H1 (cell line): ENCODE data around the gene NID2. TPM values are rescaled to one million over a fixed set of nuclear protein-coding genes. Genes with fewer than 3 reads are reported as not detected.

Experiments used
- CTCF ChIA-PET: fragments of 300-600 bp; sonication (Branson Sonifier 250); formaldehyde crosslinking; loops from one replicate; lab custom pipeline; 2021; ENCODE audit not compliant: partially characterized antibody; lab: Charles Lee
- POLR2A ChIA-PET: fragments of 300-600 bp; sonication (Branson Sonifier 250); formaldehyde crosslinking; loops from one replicate; lab custom pipeline; 2021; ENCODE audit warnings: inconsistent platforms; ENCODE audit not compliant: partially characterized antibody; lab: Charles Lee
- DNase-seq, 2 experiments: peaks; one replicate each; pipeline versions ENCODE4 v3.0.0 to v3.0.0-alpha.2; 2010 to 2022; ENCODE audit warnings: low spot score in 2 of 2, low read depth in 1 of 2, mixed read lengths in 1 of 2
- FAIRE-seq: peaks from 2 replicates; lab custom pipeline; 2011; peaks lifted over from hg19 to GRCh38; lab: Jason Lieb, UNC
- H2AFZ ChIP-seq: 2 replicates; pipeline ENCODE4 v1.8.1; 2012; ENCODE audit warnings: low read length, inconsistent platforms
- H2AK5ac ChIP-seq: 2 replicates; pipeline ENCODE4 v1.6.1; 2013; ENCODE audit warnings: low read depth, low read length
- H2BK120ac ChIP-seq: replicated peaks from 2 replicates; pipeline ENCODE3; 2013; ENCODE audit warnings: low read depth, low read length, inconsistent platforms
- H2BK12ac ChIP-seq: 2 replicates; pipeline ENCODE4 v1.6.1; 2013; ENCODE audit warnings: low read depth, low read length
- H2BK15ac ChIP-seq: 2 replicates; pipeline ENCODE4 v1.6.1; 2013; ENCODE audit warnings: low read length
- H2BK20ac ChIP-seq: 2 replicates; pipeline ENCODE4 v1.6.1; 2013; ENCODE audit warnings: low read length
- H2BK5ac ChIP-seq: 2 replicates; pipeline ENCODE4 v1.6.1; 2013; ENCODE audit warnings: low read depth, low read length
- H3K14ac ChIP-seq: 2 replicates; pipeline ENCODE4 v1.6.1; 2013; ENCODE audit warnings: inconsistent platforms; ENCODE audit not compliant: insufficient read length
- H3K18ac ChIP-seq: 2 replicates; pipeline ENCODE4 v1.6.1; 2013; ENCODE audit warnings: low read length; ENCODE audit errors: extremely low read depth
- H3K23ac ChIP-seq: 2 replicates; pipeline ENCODE4 v1.6.1; 2013; ENCODE audit warnings: inconsistent platforms; ENCODE audit not compliant: insufficient read length
- H3K23me2 ChIP-seq: 2 replicates; pipeline ENCODE4 v1.6.1; 2013; ENCODE audit warnings: low read depth, low read length
- H3K27ac ChIP-seq: 2 replicates; pipeline ENCODE4 v1.6.1; 2011; ENCODE audit warnings: low read depth, low read length, inconsistent platforms
- H3K27me3 ChIP-seq, 4 experiments: replicated peaks in 1 of 4; 1 replicate in 1 of 4; 2 replicates in 3 of 4; pipeline versions ENCODE4 v1.6.1 to v1.8.1; 2011 to 2013; ENCODE audit warnings: low read length in 3 of 4, mild to moderate bottlenecking in 3 of 4, inconsistent platforms in 2 of 4, mixed read lengths in 2 of 4, moderate library complexity in 1 of 4; ENCODE audit not compliant: control insufficient read depth in 3 of 4, insufficient read depth in 3 of 4; ENCODE audit errors: extremely low read depth in 1 of 4
- H3K36me3 ChIP-seq, 4 experiments: 2 replicates each; pipeline versions ENCODE4 v1.6.1 to v1.8.1; 2011 to 2013; ENCODE audit warnings: mild to moderate bottlenecking in 4 of 4, low read length in 3 of 4, moderate library complexity in 2 of 4, control low read depth in 1 of 4, inconsistent platforms in 1 of 4; ENCODE audit not compliant: insufficient read depth in 4 of 4, control insufficient read depth in 2 of 4
- H3K4ac ChIP-seq: replicated peaks from 2 replicates; pipeline ENCODE3; 2013; ENCODE audit warnings: low read length, low read depth, mixed read lengths, inconsistent platforms; ENCODE audit not compliant: insufficient read length
- H3K4me1 ChIP-seq, 4 experiments: replicated peaks in 1 of 4; 1 replicate in 1 of 4; 2 replicates in 3 of 4; pipeline versions ENCODE4 v1.6.1 to v1.8.1; 2011 to 2013; ENCODE audit warnings: low read length in 3 of 4, inconsistent platforms in 2 of 4, mixed read lengths in 1 of 4; ENCODE audit not compliant: insufficient read depth in 4 of 4, control insufficient read depth in 3 of 4
- H3K4me2 ChIP-seq, 2 experiments: 2 replicates each; pipeline versions ENCODE4 v1.6.1 to v1.8.1; 2011 to 2013; ENCODE audit warnings: low read depth in 2 of 2, low read length in 2 of 2, control low read depth in 1 of 2, inconsistent platforms in 1 of 2, mild to moderate bottlenecking in 1 of 2; ENCODE audit not compliant: insufficient read depth in 1 of 2
- H3K4me3 ChIP-seq, 4 experiments: fragments of 200-600, 300-600 bp in 1 of 4; sonication (generic), shearing (Covaris generic), sonication (Bioruptor Twin) in 1 of 4; 2 replicates each; pipeline versions ENCODE4 v1.5.1 to v1.8.1; 2011 to 2016; ENCODE audit warnings: low read length in 4 of 4, low read depth in 3 of 4, control low read depth in 2 of 4, inconsistent platforms in 2 of 4, mild to moderate bottlenecking in 2 of 4, mixed read lengths in 1 of 4, moderate library complexity in 1 of 4; ENCODE audit not compliant: insufficient read depth in 2 of 4; ENCODE audit errors: extremely low read depth in 1 of 4
- H3K56ac ChIP-seq: replicated peaks from 2 replicates; pipeline ENCODE3; 2013; ENCODE audit warnings: low read depth, mild to moderate bottlenecking, mixed read lengths, low read length, inconsistent platforms; ENCODE audit not compliant: insufficient read length
- H3K79me1 ChIP-seq: 2 replicates; pipeline ENCODE4 v1.6.1; 2013; ENCODE audit warnings: low read depth, low read length, control low read depth
- H3K79me2 ChIP-seq, 2 experiments: 2 replicates each; pipeline versions ENCODE4 v1.6.1 to v1.8.1; 2012 to 2013; ENCODE audit warnings: low read length in 2 of 2, mild to moderate bottlenecking in 2 of 2, inconsistent platforms in 1 of 2; ENCODE audit not compliant: insufficient read depth in 2 of 2, control insufficient read depth in 1 of 2
- H3K9ac ChIP-seq, 4 experiments: replicated peaks in 1 of 4; 1 replicate in 1 of 4; 2 replicates in 3 of 4; pipeline versions ENCODE4 v1.6.1 to v1.8.1; 2011 to 2013; ENCODE audit warnings: low read depth in 3 of 4, low read length in 3 of 4, control low read depth in 2 of 4, mild to moderate bottlenecking in 2 of 4, moderate library complexity in 2 of 4, inconsistent platforms in 1 of 4; ENCODE audit errors: extremely low read depth in 1 of 4
- H3K9me3 ChIP-seq, 2 experiments: 2 replicates each; pipeline versions ENCODE4 v1.6.1 to v1.8.1; 2012 to 2013; ENCODE audit warnings: mild to moderate bottlenecking in 2 of 2, moderate library complexity in 2 of 2, control low read depth in 1 of 2, inconsistent platforms in 1 of 2, low read depth in 1 of 2, low read length in 1 of 2, mixed read lengths in 1 of 2; ENCODE audit not compliant: insufficient read depth in 2 of 2
- H4K20me1 ChIP-seq, 2 experiments: replicated peaks in 1 of 2; 2 replicates each; pipeline versions ENCODE3 to v1.8.1; 2011 to 2013; ENCODE audit warnings: inconsistent platforms in 2 of 2, low read length in 2 of 2, mild to moderate bottlenecking in 1 of 2; ENCODE audit not compliant: insufficient read depth in 2 of 2, control insufficient read depth in 1 of 2
- H4K5ac ChIP-seq: 2 replicates; pipeline ENCODE4 v1.6.1; 2013; ENCODE audit warnings: low read length, low read depth, mixed read lengths, inconsistent platforms; ENCODE audit not compliant: insufficient read length
- H4K8ac ChIP-seq: 2 replicates; pipeline ENCODE4 v1.8.0; 2013; ENCODE audit warnings: mild to moderate bottlenecking, moderate library complexity, low read length, inconsistent platforms; ENCODE audit not compliant: insufficient read depth; ENCODE audit errors: extremely low read depth
- H4K91ac ChIP-seq: replicated peaks from 2 replicates; pipeline ENCODE3; 2013; ENCODE audit warnings: low read length, mixed read lengths, inconsistent platforms; ENCODE audit not compliant: insufficient read length
- WGBS, 2 experiments: shearing (Covaris generic) in 1 of 2; methylation state at CpG; one replicate each; pipeline versions ENCODE4 v1.1.6 to v1.1.7; 2013 to 2015; ENCODE audit warnings: low lambda C conversion rate in 2 of 2, mixed read lengths in 2 of 2, inconsistent platforms in 1 of 2, low coverage in 1 of 2, missing lambda C conversion rate in 1 of 2; ENCODE audit not compliant: insufficient replicate concordance in 2 of 2, insufficient coverage in 1 of 2, insufficient read length in 1 of 2; ENCODE audit errors: extremely low coverage in 1 of 2, missing lambda C conversion rate in 1 of 2; 5-methylcytosine and 5-hydroxymethylcytosine counted together
- polyA plus RNA-seq, 7 experiments: library from polyadenylated mRNA; depleted of rRNA in 3 of 7; stranded (reverse) in 5 of 7; unstranded in 2 of 7; fragments of >200 nt in 5 of 7; fragments of 200-250 nt in 2 of 7; gene quantifications; 1 replicate in 5 of 7; 2 replicates in 1 of 7; 4 replicates in 1 of 7; pipeline versions ENCODE4 v1.2.1 to v1.2.3, GENCODE V29; 2011 to 2013; ENCODE audit warnings: missing spikeins in 2 of 7, mixed read lengths in 2 of 7
- total RNA-seq: library from RNA; stranded (reverse); fragmentation: NEBNext Ultra II Directional; extraction: Animal tissue kit (Norgen Biotek cat#: 25700); gene quantifications from 2 replicates; pipeline ENCODE4 v1.2.1, GENCODE V29; 2021

The NID2 gene
- total and polyA plus RNA-seq, 2 of the 8 experiments (the other 6 are each of a cell fraction or from before 2014, with no cell fraction given): 6.1 to 12.6 TPM

DNA sequence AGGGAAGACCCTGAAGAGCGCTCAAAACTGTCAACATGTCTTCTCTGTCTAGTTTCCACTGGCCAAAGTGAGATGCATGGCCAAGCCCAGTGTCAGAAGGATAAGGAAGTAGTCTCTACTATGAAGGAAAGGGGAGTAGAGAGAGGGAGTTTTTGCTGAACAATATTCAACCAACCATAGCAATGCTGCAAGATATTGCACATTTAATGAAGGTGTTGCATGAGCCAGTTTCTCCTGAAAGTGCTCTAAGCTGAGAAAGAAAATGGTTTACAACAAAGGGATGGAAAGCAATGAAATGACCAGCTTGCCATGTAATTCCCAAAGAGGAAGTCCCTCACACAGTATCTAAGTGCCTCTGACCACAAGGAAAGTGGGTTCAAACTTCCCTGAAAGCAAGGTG, 40.0 kb upstream of the NID2 start:
- Histone ChIP-seq H2BK120ac (no peak overlapping the region), H3K79me1 (no peaks in the 10 kb centered on the region), H3K4me1 (no peaks in the 10 kb centered on the region), H3K23me2 (no peaks in the 10 kb centered on the region), H3K18ac (no peak overlapping the region), H2BK20ac (no peak overlapping the region), H3K4ac (no peak overlapping the region), H3K14ac (no peak overlapping the region), H4K91ac (no peak overlapping the region), H2BK12ac (no peak overlapping the region), H3K4me3 (no peak overlapping the region), H2AK5ac (no peak overlapping the region), H3K56ac (no peak overlapping the region), H4K20me1 (no peaks in the 10 kb centered on the region), H3K36me3 (no peaks in the 10 kb centered on the region), H3K9me3 (no peaks in the 10 kb centered on the region), H3K79me2 (no peaks in the 10 kb centered on the region), H2BK5ac (no peak overlapping the region), H3K23ac (no peak overlapping the region), H3K9ac (no peak overlapping the region), H4K8ac (no peak overlapping the region), H3K4me2 (no peak overlapping the region), H2BK15ac (no peak overlapping the region), H2AFZ (no peak overlapping the region), H3K27ac (no peak overlapping the region), H4K5ac (no peak overlapping the region), H3K27me3 (no peaks in the 10 kb centered on the region)
- ChIA-PET POLR2A (no interaction called here), CTCF (interaction anchor here (0.9 to 2.1 kb wide), 5 partner anchors 18 to 32 kb away, joined by 3 to 5 read pairs (median 4); no protein-coding TSS in a partner anchor)
- no peak for FAIRE-seq
- 100% methylated on average over 1 of the region's 1 CpG; no CpG with 5 or more reads in 1 of the 2 experiments for WGBS, 2 experiments
- no peak for DNase-seq
